Stimulated activated CD4-positive, alpha-beta T cell treated with anti-CD3 and anti-CD28 coated beads, Interleukin-12 subunit alpha, Interleukin-12 subunit beta, amount 100 ng/mL, for 48 hours (primary cell): ENCODE data around the gene SHROOM3.

Experiments used
- DNase-seq, 3 donors: peaks; one replicate each; pipeline ENCODE4 v3.0.0-alpha.2; 2020; ENCODE audit warnings: low read depth in 2 of 3, low spot score in 1 of 3

Gene SHROOM3

GRCh38 chr4:76654791-76655190 lies 219.8 kb downstream of the SHROOM3 start:
- DNase-seq, result no peak

GRCh38 chr4:76655566-76656479 lies 220.8 kb downstream of the SHROOM3 start:
- no peak for DNase-seq

- DNase-seq, result no peak
Measured at GRCh38 chr4:76657443-76657842, 222.4 kb downstream of the SHROOM3 start.

DNA sequence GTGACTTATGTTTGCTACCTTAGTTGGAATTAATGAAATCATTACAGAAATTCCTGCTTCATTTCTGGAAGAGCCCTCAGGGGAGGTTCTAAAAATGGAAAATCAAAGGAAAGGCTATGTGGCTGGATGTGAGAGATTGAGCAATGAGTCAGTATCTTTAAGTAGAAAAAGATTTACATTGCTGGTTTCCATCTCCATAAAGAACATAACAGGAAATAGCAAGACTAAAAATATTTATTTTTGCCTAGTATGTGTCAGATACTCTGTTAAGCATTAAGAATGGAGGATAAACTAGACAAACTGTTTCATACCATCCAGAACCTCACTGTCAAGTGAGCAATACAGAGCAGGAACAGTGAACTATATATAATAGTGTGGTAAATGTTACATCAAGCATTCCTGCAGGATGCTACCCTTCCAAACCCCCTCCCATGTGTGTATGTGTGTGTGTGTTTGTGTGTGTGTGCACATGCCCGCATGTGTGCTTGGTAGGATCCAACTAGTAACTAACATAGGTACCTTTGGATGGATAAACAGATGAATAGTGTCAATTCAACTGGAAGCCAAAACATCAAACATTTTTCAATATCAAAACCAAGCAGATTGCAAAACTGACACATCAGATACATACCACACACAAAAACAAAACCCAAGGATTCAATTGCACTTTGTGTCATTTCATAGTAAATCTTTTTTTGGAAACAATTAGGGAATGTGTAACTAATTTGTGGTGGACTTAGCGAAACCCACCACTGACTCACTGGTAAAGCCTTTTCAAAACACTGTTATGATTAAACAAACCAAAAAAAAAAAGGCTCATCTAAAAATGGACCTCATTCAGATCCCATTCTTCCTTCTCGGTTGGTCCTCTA lies 223.4 kb downstream of the SHROOM3 start:
- no peak for DNase-seq

GRCh38 chr4:76659103-76659490 lies 224.1 kb downstream of the SHROOM3 start:
- DNase-seq, result no peak

- DNase-seq, result no peak
Measured at GRCh38 chr4:76663824-76664223, 228.8 kb downstream of the SHROOM3 start.

- DNase-seq, result no peak
Measured at GRCh38 chr4:76665153-76665552, 230.1 kb downstream of the SHROOM3 start.

- no peak for DNase-seq
Measured at GRCh38 chr4:76665721-76666120, 230.7 kb downstream of the SHROOM3 start.

GRCh38 chr4:76666944-76667532 lies 232.0 kb downstream of the SHROOM3 start:
- no peak for DNase-seq

GRCh38 chr4:76670631-76671030 lies 235.6 kb downstream of the SHROOM3 start:
- no peak for DNase-seq

GRCh38 chr4:76673362-76673761 lies 238.3 kb downstream of the SHROOM3 start:
- no peak for DNase-seq

DNA sequence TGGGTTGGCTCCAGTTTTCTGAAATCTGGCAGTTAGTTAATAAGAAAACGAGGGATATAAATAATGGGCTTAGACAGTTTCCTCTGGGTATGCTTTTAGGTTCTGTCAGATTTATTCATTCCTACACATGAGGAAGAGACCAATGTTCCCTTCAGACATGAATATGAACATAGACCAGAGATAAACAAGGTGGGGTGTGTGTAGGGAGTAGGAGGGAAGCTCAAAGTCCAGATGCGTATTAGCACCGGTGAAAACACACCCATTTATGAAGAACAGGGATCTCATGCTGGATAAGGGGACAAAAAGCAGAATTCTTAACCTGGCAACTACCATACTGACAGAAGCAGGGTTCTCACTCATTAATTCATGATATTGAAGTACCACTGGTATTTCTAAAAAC lies 240.0 kb downstream of the SHROOM3 start:
- DNase-seq, result no peak

DNA sequence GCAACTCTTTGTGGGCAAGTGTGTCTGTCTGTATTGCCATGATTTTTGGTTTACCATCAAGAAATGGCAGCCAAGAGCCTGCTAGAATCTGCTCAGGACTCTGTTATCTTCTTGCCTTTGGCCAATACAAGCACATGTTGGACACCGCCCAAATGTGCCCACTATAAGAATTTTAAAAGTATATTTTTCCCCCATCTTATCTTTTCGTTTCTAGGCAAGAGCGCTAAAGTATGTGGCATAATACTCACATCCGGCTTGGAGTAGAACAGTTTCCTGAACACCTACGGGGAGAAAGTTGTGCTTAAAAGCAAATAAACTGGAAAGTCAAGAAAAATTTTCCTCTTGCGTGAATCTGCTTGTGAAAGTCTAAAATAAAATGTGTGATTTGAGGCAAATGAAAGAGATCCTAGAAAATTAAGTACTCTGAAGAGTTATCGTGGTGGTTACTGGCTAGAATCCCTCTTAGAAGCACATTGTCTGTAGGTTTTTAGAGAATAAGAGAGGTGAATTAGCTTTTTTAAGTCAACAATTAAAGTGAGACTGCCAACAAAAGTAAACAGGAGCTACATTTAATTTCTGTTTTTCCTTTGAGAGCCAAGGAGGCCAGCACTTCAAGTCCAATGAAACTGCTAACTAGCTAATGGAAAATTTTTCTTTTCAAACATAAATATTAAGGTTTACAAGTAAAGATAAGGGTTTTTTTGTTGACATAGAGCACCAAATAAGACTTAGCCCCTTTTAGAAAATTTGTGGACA lies 242.7 kb downstream of the SHROOM3 start:
- no peak for DNase-seq

GRCh38 chr4:76679691-76680090 lies 244.7 kb downstream of the SHROOM3 start:
- no peak for DNase-seq

DNA sequence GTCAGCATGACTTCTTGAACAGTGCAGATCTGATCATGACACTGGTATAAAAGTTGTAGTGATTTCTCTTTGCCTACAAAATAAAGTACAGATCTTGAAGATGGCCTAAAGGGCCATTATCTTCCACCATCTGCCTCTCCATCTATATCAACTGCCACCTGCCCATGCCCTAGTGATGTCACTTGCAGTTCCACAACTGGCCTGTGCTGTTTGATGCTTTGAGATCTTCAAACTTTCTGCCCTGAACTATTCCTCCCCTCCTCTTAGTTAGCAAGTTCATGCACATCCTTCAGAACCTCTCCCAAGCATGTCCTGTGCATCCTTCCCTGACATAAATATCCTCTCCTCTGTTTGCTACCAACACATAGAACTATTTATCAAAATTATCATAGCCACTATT lies 245.9 kb downstream of the SHROOM3 start:
- DNase-seq, result no peak

- no peak for DNase-seq
Measured at GRCh38 chr4:76681996-76682395, 247.0 kb downstream of the SHROOM3 start.

- DNase-seq, result no peak
Measured at GRCh38 chr4:76683144-76683543, 248.1 kb downstream of the SHROOM3 start.

GRCh38 chr4:76687746-76688448 lies 252.9 kb downstream of the SHROOM3 start:
- no peak for DNase-seq

GRCh38 chr4:76688619-76689144 lies 253.7 kb downstream of the SHROOM3 start:
- no peak for DNase-seq
